Neuronal stem cell (in vitro differentiated cells): Measurements from ENCODE around the gene UBQLN4.

Experiments
- DNase-seq: peaks from one replicate; pipeline ENCODE4 v3.0.0-alpha.2; 2013; ENCODE audit warnings: low spot score
- H2AFZ ChIP-seq: one replicate; pipeline ENCODE4 v1.6.1; 2013; ENCODE audit warnings: mild to moderate bottlenecking, low read length, inconsistent platforms
- H2AK5ac ChIP-seq: 2 replicates; pipeline ENCODE4 v1.6.1; 2013; ENCODE audit warnings: low read depth, mild to moderate bottlenecking, inconsistent platforms, low read length, moderate library complexity, mixed read lengths
- H2BK120ac ChIP-seq: 2 replicates; pipeline ENCODE4 v1.6.1; 2013; ENCODE audit warnings: low read depth, mild to moderate bottlenecking, inconsistent platforms, low read length, moderate library complexity, mixed read lengths
- H2BK12ac ChIP-seq: one replicate; pipeline ENCODE4 v1.6.1; 2013; ENCODE audit warnings: low read length, inconsistent platforms
- H2BK15ac ChIP-seq: 2 replicates; pipeline ENCODE4 v1.6.1; 2013; ENCODE audit warnings: mild to moderate bottlenecking, low read length, inconsistent platforms, mixed read lengths
- H2BK5ac ChIP-seq: one replicate; pipeline ENCODE4 v1.6.1; 2013; ENCODE audit warnings: inconsistent platforms, mild to moderate bottlenecking, low read length, moderate library complexity
- H3K14ac ChIP-seq: one replicate; pipeline ENCODE4 v1.6.1; 2013; ENCODE audit warnings: low read length, inconsistent platforms
- H3K18ac ChIP-seq: 2 replicates; pipeline ENCODE4 v1.6.1; 2013; ENCODE audit warnings: low read length, inconsistent platforms
- H3K23ac ChIP-seq: 2 replicates; pipeline ENCODE4 v1.6.1; 2013; ENCODE audit warnings: low read depth, mild to moderate bottlenecking, mixed read lengths, low read length, inconsistent platforms; ENCODE audit not compliant: poor library complexity
- H3K27ac ChIP-seq: replicated peaks from 3 replicates; pipeline ENCODE4 v1.5.1; 2013; ENCODE audit warnings: low read length, inconsistent platforms
- H3K27me3 ChIP-seq, 3 experiments: 2 replicates each; pipeline ENCODE4 v1.6.1; 2013; ENCODE audit warnings: low read length in 3 of 3, mild to moderate bottlenecking in 2 of 3, inconsistent platforms in 1 of 3, low read depth in 1 of 3, mixed read lengths in 1 of 3, moderate library complexity in 1 of 3; ENCODE audit not compliant: control insufficient read depth in 3 of 3, insufficient read depth in 3 of 3
- H3K36me3 ChIP-seq, 2 donors: replicated peaks in 1 of 2; 2 replicates each; pipeline ENCODE4 v1.6.1; 2013; ENCODE audit warnings: low read length in 2 of 2; ENCODE audit not compliant: control insufficient read depth in 2 of 2, insufficient read depth in 2 of 2
- H3K4ac ChIP-seq: 2 replicates; pipeline ENCODE4 v1.6.1; 2013; ENCODE audit warnings: inconsistent platforms, mild to moderate bottlenecking, low read length, moderate library complexity
- H3K4me1 ChIP-seq, 2 donors: 1 replicate in 1 of 2; 2 replicates in 1 of 2; pipeline ENCODE4 v1.6.1; 2013; ENCODE audit warnings: low read length in 2 of 2, low read depth in 1 of 2; ENCODE audit not compliant: control insufficient read depth in 2 of 2, insufficient read depth in 1 of 2
- H3K4me2 ChIP-seq: one replicate; pipeline ENCODE4 v1.6.1; 2013; ENCODE audit warnings: mild to moderate bottlenecking, low read length, inconsistent platforms; ENCODE audit not compliant: insufficient read depth, poor library complexity, severe bottlenecking
- H3K4me3 ChIP-seq, 2 donors: 2 replicates each; pipeline ENCODE4 v1.5.1; 2013; ENCODE audit warnings: low read length in 2 of 2, mild to moderate bottlenecking in 2 of 2, inconsistent platforms in 1 of 2, moderate library complexity in 1 of 2
- H3K79me1 ChIP-seq: one replicate; pipeline ENCODE4 v1.6.1; 2013; ENCODE audit warnings: low read depth, mild to moderate bottlenecking, inconsistent platforms, low read length, moderate library complexity
- H3K9ac ChIP-seq: one replicate; pipeline ENCODE4 v1.6.1; 2013; ENCODE audit warnings: mild to moderate bottlenecking, low read depth, low read length, inconsistent platforms; ENCODE audit not compliant: poor library complexity
- H3K9me3 ChIP-seq, 2 donors: replicated peaks in 1 of 2; 2 replicates each; pipeline versions ENCODE3 to v1.6.1; 2013; ENCODE audit warnings: low read length in 2 of 2, mild to moderate bottlenecking in 2 of 2, inconsistent platforms in 1 of 2, low read depth in 1 of 2, mixed read lengths in 1 of 2, moderate library complexity in 1 of 2; ENCODE audit not compliant: control insufficient read depth in 2 of 2, insufficient read depth in 1 of 2
- H4K8ac ChIP-seq: one replicate; pipeline ENCODE4 v1.6.1; 2013; ENCODE audit warnings: low read depth, mild to moderate bottlenecking, inconsistent platforms, low read length, moderate library complexity
- H4K91ac ChIP-seq: one replicate; pipeline ENCODE4 v1.6.1; 2013; ENCODE audit warnings: low read length, low read depth, mild to moderate bottlenecking, inconsistent platforms; ENCODE audit not compliant: poor library complexity
- WGBS, 2 donors: extraction: QIAGEN DNeasy Blood & Tissue Kit; methylation state at CpG; one replicate each; pipeline ENCODE4 v1.1.7; 2013; ENCODE audit warnings: missing lambda C conversion rate in 2 of 2, mixed read lengths in 1 of 2; ENCODE audit not compliant: insufficient read length in 2 of 2, insufficient replicate concordance in 1 of 2; ENCODE audit errors: extremely low coverage in 2 of 2; 5-methylcytosine and 5-hydroxymethylcytosine counted together

Gene UBQLN4

DNA sequence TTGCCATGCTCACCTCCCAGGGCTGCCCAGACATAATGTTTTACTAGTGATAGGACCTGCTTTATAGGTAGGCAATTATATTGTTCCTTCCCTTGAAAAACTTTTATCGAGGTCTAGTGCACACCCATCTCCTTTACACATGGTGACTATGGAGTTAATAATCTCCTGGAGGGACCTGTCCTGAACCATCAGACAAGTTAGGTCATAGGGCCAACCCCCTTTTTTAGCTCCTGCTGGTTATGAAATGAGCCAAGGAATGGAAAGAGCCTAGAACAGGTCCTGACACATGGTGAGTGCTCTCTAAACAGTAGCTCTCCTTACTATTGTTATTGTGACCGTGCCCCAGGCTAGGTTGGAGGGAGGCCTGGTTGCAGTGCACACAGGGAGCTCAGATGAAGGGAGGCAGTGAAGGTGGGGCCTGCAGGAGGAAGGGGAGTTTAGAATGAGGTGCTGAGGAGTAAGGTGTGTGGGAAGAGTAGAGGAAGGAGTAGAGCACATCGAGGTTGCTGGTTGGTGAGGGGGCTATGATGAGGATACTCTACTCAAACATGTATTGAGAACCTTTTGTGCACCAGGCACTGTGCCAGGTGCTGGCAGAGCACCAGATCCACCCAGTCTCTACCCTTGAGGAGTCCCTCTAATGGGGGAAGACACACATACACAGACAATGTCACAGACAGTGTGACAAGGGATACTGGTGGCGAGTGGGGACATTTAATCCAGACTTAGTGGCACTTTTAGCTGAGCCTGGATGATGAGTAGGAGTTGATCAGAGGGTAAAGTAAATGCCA is 46.8 kb upstream of the UBQLN4 start:
- Histone ChIP-seq H2BK15ac (no peak overlapping the region), H3K9me3 (no peaks in the 10 kb centered on the region), H3K4ac (no peak overlapping the region), H3K27me3 (no peaks in the 10 kb centered on the region), H3K14ac (no peak overlapping the region), H3K4me1 (peaks cover 44 to 54% of the 10 kb centered on the region in 2 donors), H4K8ac (no peak overlapping the region), H3K18ac (no peak overlapping the region), H3K4me3 (no peak overlapping the region), H3K79me1 (peaks cover 17% of the 10 kb centered on the region), H3K23ac (no peak overlapping the region), H2BK120ac (no peak overlapping the region), H3K36me3 (peaks cover 8 to 82% of the 10 kb centered on the region in 2 donors), H3K27ac (no peak overlapping the region), H3K4me2 (no peak overlapping the region), H2AK5ac (no peak overlapping the region), H3K9ac (no peak overlapping the region), H2BK12ac (no peak overlapping the region), H2AFZ (no peak overlapping the region), H2BK5ac (no peak overlapping the region), H4K91ac (no peak overlapping the region)
- WGBS, 2 donors: no CpG with 5 or more reads among the region's 4 CpGs
- no peak for DNase-seq

GRCh38 chr1:156099282-156099681 is 45.7 kb upstream of the UBQLN4 start:
- no peaks in the 10 kb centered on the region for H3K27me3 ChIP-seq
- no peak overlapping the region for H3K4me2 ChIP-seq
- H4K8ac ChIP-seq: no peak overlapping the region
- no peak overlapping the region for H3K9ac ChIP-seq
- no peak for DNase-seq
- peaks cover 17% of the 10 kb centered on the region for H3K79me1 ChIP-seq
- H3K4ac ChIP-seq: no peak overlapping the region
- H2BK15ac ChIP-seq: no peak overlapping the region
- H3K27ac ChIP-seq: peak overlapping the region; percentile 52
- H4K91ac ChIP-seq: no peak overlapping the region
- H3K14ac ChIP-seq: no peak overlapping the region
- H3K4me3 ChIP-seq: no peak overlapping the region
- no peak overlapping the region for H2BK120ac ChIP-seq
- no peaks in the 10 kb centered on the region for H3K9me3 ChIP-seq
- no peak overlapping the region for H2BK12ac ChIP-seq
- peaks cover 10 to 86% of the 10 kb centered on the region in 2 donors for H3K36me3 ChIP-seq
- no peak overlapping the region for H3K18ac ChIP-seq
- no peak overlapping the region for H3K23ac ChIP-seq
- H2BK5ac ChIP-seq: no peak overlapping the region
- WGBS, 2 donors: no CpG with 5 or more reads among the region's 3 CpGs
- H2AK5ac ChIP-seq: no peak overlapping the region
- no peak overlapping the region for H2AFZ ChIP-seq
- peaks cover 33 to 43% of the 10 kb centered on the region in 2 donors for H3K4me1 ChIP-seq

GRCh38 chr1:156098784-156099183 is 45.2 kb upstream of the UBQLN4 start:
- no CpG with 5 or more reads among the region's 2 CpGs for WGBS, 2 donors
- Histone ChIP-seq H2BK12ac (no peak overlapping the region), H3K23ac (no peak overlapping the region), H2AK5ac (no peak overlapping the region), H3K27ac (peak overlapping the region; percentile 52), H3K79me1 (peaks cover 17% of the 10 kb centered on the region), H3K14ac (no peak overlapping the region), H3K36me3 (peaks cover 14 to 90% of the 10 kb centered on the region in 2 donors), H3K18ac (no peak overlapping the region), H2BK5ac (no peak overlapping the region), H3K9me3 (no peaks in the 10 kb centered on the region), H2AFZ (no peak overlapping the region), H3K4ac (no peak overlapping the region), H3K4me3 (no peak overlapping the region), H3K27me3 (no peaks in the 10 kb centered on the region), H3K9ac (no peak overlapping the region), H3K4me2 (no peak overlapping the region), H4K8ac (no peak overlapping the region), H2BK120ac (no peak overlapping the region), H3K4me1 (peaks cover 28 to 38% of the 10 kb centered on the region in 2 donors), H4K91ac (no peak overlapping the region), H2BK15ac (no peak overlapping the region)
- DNase-seq: no peak

DNA sequence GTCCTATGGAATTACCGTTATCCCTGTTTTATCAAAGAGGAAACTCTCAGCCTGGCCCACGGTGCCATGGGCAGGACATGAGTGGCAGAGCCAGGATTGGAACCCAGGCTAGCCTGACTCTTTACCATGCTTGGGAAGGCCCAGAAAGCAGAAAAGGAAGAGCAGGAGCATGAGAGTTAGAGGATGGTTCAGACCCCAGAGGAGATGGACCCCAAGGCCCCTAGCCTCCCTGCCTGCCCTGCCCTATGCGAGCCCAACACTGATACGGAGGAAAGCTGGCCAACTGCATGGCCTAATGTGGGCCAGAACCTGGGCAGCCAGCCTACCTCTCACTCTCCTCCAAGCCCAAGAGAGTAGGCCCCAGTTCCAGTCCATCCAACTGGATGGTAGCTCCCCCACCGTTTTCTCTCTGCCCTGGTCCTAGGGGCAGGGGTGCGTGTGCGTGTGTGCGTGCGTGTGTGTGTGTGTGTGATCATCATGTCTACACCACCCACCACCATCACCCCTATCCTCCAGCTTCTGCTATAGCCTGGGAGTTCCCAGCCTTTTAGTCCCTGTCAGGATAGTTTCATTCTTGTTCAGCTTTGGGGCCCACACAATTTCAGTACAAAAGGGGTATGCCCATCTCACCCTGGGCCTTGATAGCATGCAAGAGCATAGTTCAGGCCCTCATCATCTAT is 44.0 kb upstream of the UBQLN4 start:
- Histone ChIP-seq H3K9ac (no peak overlapping the region), H4K91ac (no peak overlapping the region), H3K27me3 (no peaks in the 10 kb centered on the region), H3K4ac (no peak overlapping the region), H3K18ac (no peak overlapping the region), H3K4me2 (no peak overlapping the region), H2AK5ac (no peak overlapping the region), H3K27ac (peak overlapping the region; percentile 9), H3K14ac (no peak overlapping the region), H2BK5ac (no peak overlapping the region), H4K8ac (no peak overlapping the region), H3K4me3 (peak overlapping the region in 1 of 2 donors; percentile 10), H3K9me3 (no peaks in the 10 kb centered on the region), H3K4me1 (peaks cover 16 to 27% of the 10 kb centered on the region in 2 donors), H2AFZ (no peak overlapping the region), H2BK15ac (peak overlapping the region; percentile 41), H3K36me3 (peaks cover 20 to 93% of the 10 kb centered on the region in 2 donors), H2BK120ac (no peak overlapping the region), H2BK12ac (no peak overlapping the region), H3K23ac (peak overlapping the region; percentile 76), H3K79me1 (peaks cover 15% of the 10 kb centered on the region)
- no CpG with 5 or more reads among the region's 9 CpGs for WGBS, 2 donors
- DNase-seq: no peak
